DND-41 (cell line): ENCODE data around the gene TK2.

ENCODE experiments used
- ATAC-seq: fragments of 200-7000 bp; cut with Tn5 transposase; 3 replicates; pipeline ENCODE4 v1.9.1; 2021; ENCODE audit warnings: low read depth; ENCODE audit not compliant: insufficient read depth
- DNase-seq: peaks from one replicate; pipeline ENCODE4 v3.0.0-alpha.2; 2020
- H2AFZ ChIP-seq: 2 replicates; pipeline ENCODE4 v1.6.0; 2012; ENCODE audit warnings: low read depth, low read length
- H3K27ac ChIP-seq: 2 replicates; pipeline ENCODE4 v1.5.1; 2012; ENCODE audit warnings: low read length, inconsistent platforms
- H3K27me3 ChIP-seq: fragments of 200-600 bp; sonication (generic); 2 replicates; pipeline ENCODE4 v1.6.0; 2012; ENCODE audit warnings: low read length, mild to moderate bottlenecking, inconsistent platforms; ENCODE audit not compliant: insufficient read depth, poor library complexity
- H3K36me3 ChIP-seq: 2 replicates; pipeline ENCODE4 v1.5.1; 2012; ENCODE audit warnings: low read length, inconsistent platforms; ENCODE audit not compliant: insufficient read depth
- H3K4me1 ChIP-seq: 2 replicates; pipeline ENCODE4 v1.5.1; 2012; ENCODE audit warnings: mild to moderate bottlenecking, low read length; ENCODE audit not compliant: insufficient read depth
- H3K4me2 ChIP-seq: 2 replicates; pipeline ENCODE4 v1.6.0; 2012; ENCODE audit warnings: mild to moderate bottlenecking, moderate library complexity, low read length, inconsistent platforms; ENCODE audit not compliant: insufficient read depth
- H3K4me3 ChIP-seq, 2 experiments: fragments of 200-600 bp in 1 of 2; shearing (Covaris generic) in 1 of 2; 2 replicates each; pipeline ENCODE4 v1.5.1; 2012 to 2016; ENCODE audit warnings: inconsistent platforms in 2 of 2, low read length in 2 of 2, mild to moderate bottlenecking in 2 of 2, low read depth in 1 of 2, moderate library complexity in 1 of 2
- H3K79me2 ChIP-seq: 2 replicates; pipeline ENCODE4 v1.6.0; 2012; ENCODE audit warnings: low read length, inconsistent platforms; ENCODE audit not compliant: insufficient read depth
- H3K9ac ChIP-seq: 2 replicates; pipeline ENCODE4 v1.6.0; 2012; ENCODE audit warnings: low read depth, mild to moderate bottlenecking, inconsistent platforms, low read length, moderate library complexity
- H3K9me3 ChIP-seq: 2 replicates; pipeline ENCODE4 v1.5.1; 2012; ENCODE audit warnings: low read length, moderate library complexity, mild to moderate bottlenecking, inconsistent platforms; ENCODE audit not compliant: insufficient read depth, severe bottlenecking
- H4K20me1 ChIP-seq: 2 replicates; pipeline ENCODE4 v1.6.0; 2012; ENCODE audit warnings: low read length; ENCODE audit not compliant: insufficient read depth
- CTCF ChIP-seq: IDR thresholded peaks from 2 replicates; pipeline ENCODE4 v1.5.1; 2012; ENCODE audit warnings: borderline replicate concordance, low read length, moderate library complexity, mild to moderate bottlenecking; ENCODE audit not compliant: poor library complexity, severe bottlenecking; ENCODE audit errors: extremely low read depth
- EZH2 ChIP-seq: IDR thresholded peaks from 3 replicates; pipeline ENCODE4 v1.6.1; 2012; ENCODE audit warnings: borderline replicate concordance, low read depth, mild to moderate bottlenecking, moderate library complexity, low read length, inconsistent platforms; ENCODE audit not compliant: severe bottlenecking

TK2 gene

DNA sequence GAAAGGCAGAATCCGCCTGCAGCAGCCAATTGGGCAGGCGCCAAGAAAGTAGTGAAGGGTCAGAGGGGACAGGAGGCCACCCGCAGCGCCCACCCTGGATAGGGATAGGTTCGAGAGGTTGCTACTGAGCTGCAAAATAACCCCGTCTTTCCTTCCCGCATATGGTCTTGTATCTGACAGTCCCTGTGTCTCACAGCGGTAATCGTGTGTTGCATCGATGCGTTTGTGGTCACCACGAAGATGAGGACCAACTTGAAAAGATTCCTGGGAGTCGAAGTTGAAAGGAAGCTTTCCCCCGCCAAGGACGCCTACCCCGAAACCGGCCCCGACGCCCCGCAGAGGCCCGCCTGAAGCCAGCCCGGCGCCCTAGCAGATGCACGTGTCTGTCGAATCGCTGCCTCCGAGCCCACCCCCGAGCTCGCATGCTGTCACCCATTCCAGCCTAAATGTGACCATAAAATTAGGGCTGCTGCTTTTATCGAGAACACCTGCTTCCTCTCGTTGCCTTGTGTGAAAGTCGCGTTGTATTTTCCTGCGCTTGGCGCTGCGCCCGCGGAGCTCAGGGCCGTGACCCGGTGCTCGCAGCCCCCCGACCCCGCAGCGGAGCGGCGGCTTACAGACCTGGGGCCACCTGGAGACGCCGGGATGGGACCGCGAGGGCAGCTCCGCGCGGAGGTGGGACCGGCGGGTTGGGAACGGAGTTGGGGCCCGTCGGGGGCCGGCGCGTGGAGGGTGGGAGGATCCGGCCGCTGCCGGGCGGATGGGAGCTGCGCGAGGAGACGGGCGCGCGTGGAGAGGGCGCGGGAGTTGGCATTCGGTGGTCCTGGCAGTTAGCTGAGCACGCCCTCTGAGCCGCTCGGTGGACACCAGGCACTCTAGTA is 29.0 kb upstream of the TK2 start, which contains the start of gene CMTM2:
TSS of gene CMTM2 (plus strand) at position 813 of the 881 bp plus-strand sequence. CDS start 145 bp downstream, outside the sequence.
- H3K9ac ChIP-seq, result no peak within 1 kb of the TSS
- no peaks in the 10 kb centered on the region for H3K36me3 ChIP-seq
- no peaks in the 10 kb centered on the region for H3K4me1 ChIP-seq
- no peaks in the 10 kb centered on the region for H3K9me3 ChIP-seq
- ATAC-seq (peak; percentile 53), DNase-seq (peak; percentile 38)
- TF ChIP-seq EZH2 (no peak), CTCF (no peak)
- H3K79me2 ChIP-seq, result no peaks in the 10 kb centered on the region
- no peaks in the 10 kb centered on the region for H3K27me3 ChIP-seq
- no peak within 1 kb of the TSS for H3K27ac ChIP-seq
- no peak within 1 kb of the TSS for H3K4me2 ChIP-seq
- no peaks in the 10 kb centered on the region for H4K20me1 ChIP-seq
- no peak within 1 kb of the TSS for H3K4me3 ChIP-seq
- H2AFZ ChIP-seq, result no peak within 1 kb of the TSS

GRCh38 chr16:66576296-66576695 is 26.4 kb upstream of the TK2 start:
- Histone ChIP-seq H3K9ac (no peak overlapping the region), H4K20me1 (no peaks in the 10 kb centered on the region), H3K9me3 (no peaks in the 10 kb centered on the region), H3K79me2 (no peaks in the 10 kb centered on the region), H3K4me1 (no peaks in the 10 kb centered on the region), H3K36me3 (peaks cover 4% of the 10 kb centered on the region; the same call in 1 of the 2 replicates), H3K27ac (no peak overlapping the region), H3K4me2 (no peak overlapping the region), H3K27me3 (no peaks in the 10 kb centered on the region), H2AFZ (no peak overlapping the region), H3K4me3 (no peak overlapping the region)
- DNase-seq, result no peak
- no peak for ATAC-seq
- TF ChIP-seq EZH2, result no peak
- TF ChIP-seq CTCF, result no peak

- no peak overlapping the region for H3K4me2 ChIP-seq
- no peaks in the 10 kb centered on the region for H3K9me3 ChIP-seq
- H3K4me3 ChIP-seq, result no peak overlapping the region
- no peaks in the 10 kb centered on the region for H4K20me1 ChIP-seq
- no peak for ATAC-seq
- no peaks in the 10 kb centered on the region for H3K27me3 ChIP-seq
- no peak overlapping the region for H2AFZ ChIP-seq
- no peak overlapping the region for H3K27ac ChIP-seq
- H3K9ac ChIP-seq, result no peak overlapping the region
- no peaks in the 10 kb centered on the region for H3K4me1 ChIP-seq
- no peaks in the 10 kb centered on the region for H3K79me2 ChIP-seq
- DNase-seq, result no peak
- TF ChIP-seq CTCF (no peak), EZH2 (no peak)
- H3K36me3 ChIP-seq, result peaks cover 8% of the 10 kb centered on the region
Observed at GRCh38 chr16:66575060-66575459, 25.1 kb upstream of the TK2 start.
